Keratinocyte (primary cell): ENCODE data around the gene DBNL. TPM values are rescaled to one million over a fixed set of nuclear protein-coding genes. Genes with fewer than 3 reads are reported as not detected.

ENCODE experiments used
- DNase-seq: peaks from one replicate; pipeline ENCODE4 v3.0.0-alpha.2; 2011; ENCODE audit warnings: low read depth, missing footprints, low spot score
- FAIRE-seq: peaks from 2 replicates; lab custom pipeline; 2011; peaks lifted over from hg19 to GRCh38; lab: Jason Lieb, UNC
- H2AFZ ChIP-seq: 2 replicates; pipeline ENCODE4 v1.6.0; 2012; ENCODE audit warnings: low read length, control low read depth, inconsistent platforms; ENCODE audit not compliant: control insufficient read depth
- H3K27ac ChIP-seq: 2 replicates; pipeline ENCODE4 v1.5.1; 2011; ENCODE audit warnings: low read length; ENCODE audit not compliant: control insufficient read depth, insufficient read depth
- H3K27me3 ChIP-seq: 3 replicates; pipeline ENCODE4 v1.6.0; 2011; ENCODE audit warnings: low read length; ENCODE audit not compliant: control insufficient read depth, insufficient read depth; ENCODE audit errors: extremely low read depth
- H3K36me3 ChIP-seq, 2 experiments: 2 replicates in 1 of 2; 3 replicates in 1 of 2; pipeline ENCODE4 v1.5.1; 2011; ENCODE audit warnings: low read length in 2 of 2, mild to moderate bottlenecking in 1 of 2; ENCODE audit not compliant: control insufficient read depth in 2 of 2, insufficient read depth in 2 of 2; ENCODE audit errors: extremely low read depth in 1 of 2
- H3K4me1 ChIP-seq: 3 replicates; pipeline ENCODE4 v1.5.1; 2011; ENCODE audit warnings: low read length; ENCODE audit not compliant: control insufficient read depth, insufficient read depth; ENCODE audit errors: extremely low read depth
- H3K4me2 ChIP-seq: 3 replicates; pipeline ENCODE4 v1.6.0; 2011; ENCODE audit warnings: low read depth, low read length; ENCODE audit not compliant: control insufficient read depth, insufficient read depth; ENCODE audit errors: extremely low read depth
- H3K4me3 ChIP-seq, 3 experiments: fragments of 200-600 bp in 1 of 3; sonication (generic) in 1 of 3; 2 replicates in 2 of 3; 3 replicates in 1 of 3; pipeline ENCODE4 v1.5.1; 2011 to 2016; ENCODE audit warnings: low read length in 3 of 3, mild to moderate bottlenecking in 3 of 3, control low read depth in 2 of 3, inconsistent platforms in 1 of 3, low read depth in 1 of 3, mixed read lengths in 1 of 3, mixed run types in 1 of 3, moderate library complexity in 1 of 3; ENCODE audit not compliant: control insufficient read depth in 2 of 3, insufficient read depth in 2 of 3; ENCODE audit errors: extremely low read depth in 1 of 3
- H3K79me2 ChIP-seq: 2 replicates; pipeline ENCODE4 v1.6.0; 2012; ENCODE audit warnings: low read length; ENCODE audit not compliant: control insufficient read depth, insufficient read depth
- H3K9ac ChIP-seq: 3 replicates; pipeline ENCODE4 v1.6.0; 2011; ENCODE audit warnings: low read length; ENCODE audit not compliant: control insufficient read depth, insufficient read depth; ENCODE audit errors: extremely low read depth
- H3K9me1 ChIP-seq: 3 replicates; pipeline ENCODE4 v1.6.0; 2011; ENCODE audit warnings: low read length; ENCODE audit not compliant: control insufficient read depth, insufficient read depth; ENCODE audit errors: extremely low read depth
- H3K9me3 ChIP-seq: 2 replicates; pipeline ENCODE4 v1.5.1; 2012; ENCODE audit warnings: low read depth, low read length; ENCODE audit not compliant: control insufficient read depth
- H4K20me1 ChIP-seq: 3 replicates; pipeline ENCODE4 v1.6.0; 2011; ENCODE audit warnings: low read length; ENCODE audit not compliant: control insufficient read depth, insufficient read depth; ENCODE audit errors: extremely low read depth
- CTCF ChIP-seq, 3 experiments: IDR thresholded peaks in 1 of 3; conservative IDR thresholded peaks in 1 of 3; optimal IDR thresholded peaks in 1 of 3; 2 replicates in 2 of 3; 3 replicates in 1 of 3; pipeline versions ENCODE3 to v1.5.1; 2011; ENCODE audit warnings: low read length in 3 of 3, mild to moderate bottlenecking in 3 of 3, moderate library complexity in 2 of 3, control low read depth in 1 of 3, inconsistent platforms in 1 of 3; ENCODE audit not compliant: insufficient read depth in 2 of 3; ENCODE audit errors: extremely low read depth in 1 of 3
- EZH2 ChIP-seq: IDR thresholded peaks from one replicate; pipeline ENCODE4 v1.6.1; 2012; ENCODE audit warnings: inconsistent platforms, mild to moderate bottlenecking, low read length, moderate library complexity
- dilution Hi-C: fragments of 300-500 bp; cut with MboI; formaldehyde crosslinking; loops from one replicate; pipeline ENCODE4 v1.7.0; 2020; ENCODE audit warnings: low sequenced_read_pairs; ENCODE audit not compliant: extremely low pct_ligation_motif_present
- polyA plus RNA-seq, 5 experiments: library from polyadenylated mRNA; depleted of rRNA in 3 of 5; stranded (reverse) in 3 of 5; stranded (forward) in 1 of 5; unstranded in 1 of 5; fragments of >200 nt; gene quantifications; 1 replicate in 1 of 5; 2 replicates in 3 of 5; 3 replicates in 1 of 5; pipeline versions ENCODE4 v1.2.1 to v1.2.3, GENCODE V29; 2011 to 2012; ENCODE audit warnings: missing spikeins in 2 of 5, low read depth in 1 of 5, low replicate concordance in 1 of 5

DBNL gene
- polyA plus RNA-seq, 1 donor (not counting 4 experiments of a cell fraction or from before 2014, with no cell fraction given): 76.1 TPM

- no peak for FAIRE-seq
- H3K79me2 ChIP-seq: peaks cover 53% of the 10 kb centered on the region
Observed at GRCh38 chr7:44045226-44046014, 918 bp downstream of the DBNL start.

GRCh38 chr7:44046321-44047061 is 2.0 kb downstream of the DBNL start:
- no peaks in the 10 kb centered on the region for H3K9me1 ChIP-seq
- DNase-seq (no peak), FAIRE-seq (no peak)
- no peaks in the 10 kb centered on the region for H3K9me3 ChIP-seq
- no peak for TF ChIP-seq CTCF (optimal IDR thresholded peaks at IDR 0.05 in 1 of 3, IDR thresholded peaks at IDR 0.05 in 1 of 3, conservative IDR thresholded peaks at IDR 0.05 in 1 of 3; ENCODE audit: extremely low read depth in 1 of 3, insufficient read depth in 2 of 3, low read length in 3 of 3)
- no peak for TF ChIP-seq EZH2
- dilution Hi-C loops: no loop called here
- peaks cover 18 to 27% of the 10 kb centered on the region in 2 experiments for H3K36me3 ChIP-seq
- no peak overlapping the region for H3K27ac ChIP-seq
- H3K4me1 ChIP-seq: peaks cover 15% of the 10 kb centered on the region
- no peaks in the 10 kb centered on the region for H3K27me3 ChIP-seq
- no peak overlapping the region for H2AFZ ChIP-seq
- no peak overlapping the region for H3K9ac ChIP-seq
- H3K4me3 ChIP-seq: no peak overlapping the region
- peaks cover 13% of the 10 kb centered on the region for H4K20me1 ChIP-seq
- H3K4me2 ChIP-seq: no peak overlapping the region
- H3K79me2 ChIP-seq: peaks cover 61% of the 10 kb centered on the region

More at GRCh38 chr7:44045226-44046014, 918 bp downstream of the DBNL start:
- peak overlapping the region; percentile 80 for H3K9ac ChIP-seq
- dilution Hi-C loops: no loop called here
- H2AFZ ChIP-seq: peak overlapping the region; percentile 69
- H3K36me3 ChIP-seq: peaks cover 12 to 18% of the 10 kb centered on the region in 2 experiments
- no peaks in the 10 kb centered on the region for H3K9me3 ChIP-seq
- TF ChIP-seq EZH2 (no peak), CTCF (optimal IDR thresholded peaks at IDR 0.05 in 1 of 3, IDR thresholded peaks at IDR 0.05 in 1 of 3, conservative IDR thresholded peaks at IDR 0.05 in 1 of 3; ENCODE audit: extremely low read depth in 1 of 3, insufficient read depth in 2 of 3, low read length in 3 of 3) (no peak)
- H4K20me1 ChIP-seq: peaks cover 10% of the 10 kb centered on the region
- peak overlapping the region; percentile 59 for H3K27ac ChIP-seq
- H3K27me3 ChIP-seq: no peaks in the 10 kb centered on the region
- no peak for DNase-seq
- H3K4me1 ChIP-seq: peaks cover 15% of the 10 kb centered on the region
- H3K4me3 ChIP-seq: peak overlapping the region; percentile 87 to 99 (median 98)
- peak overlapping the region; percentile 84 for H3K4me2 ChIP-seq
- no peaks in the 10 kb centered on the region for H3K9me1 ChIP-seq
